Smooth muscle cell (in vitro differentiated cells): ENCODE results near the gene PSME3IP1. TPM values are rescaled to one million over a fixed set of nuclear protein-coding genes. Genes with fewer than 3 reads are reported as not detected.

Source experiments
- DNase-seq: peaks from one replicate; lab custom pipeline; 2025; ENCODE audit not compliant: unreplicated experiment; lab: John Stamatoyannopoulos, UW
- H2AFZ ChIP-seq: fragments of 200-600 bp; sonication (generic); 2 replicates; pipeline ENCODE4 v1.6.0; 2016; ENCODE audit warnings: antibody characterized with exemption, low read depth, mild to moderate bottlenecking
- H3F3A ChIP-seq: fragments of 200-600 bp; sonication (generic); 2 replicates; pipeline ENCODE4 v1.6.0; 2017; ENCODE audit warnings: antibody characterized with exemption, low read depth
- H3K27ac ChIP-seq: fragments of 200-600 bp; sonication (generic); 2 replicates; pipeline ENCODE4 v1.5.1; 2016; ENCODE audit warnings: low read depth, mild to moderate bottlenecking
- H3K27me3 ChIP-seq: fragments of 200-600 bp; sonication (generic); 2 replicates; pipeline ENCODE4 v1.6.1; 2016; ENCODE audit warnings: low read depth, mild to moderate bottlenecking
- H3K36me3 ChIP-seq: fragments of 200-600 bp; sonication (generic); 2 replicates; pipeline ENCODE4 v1.5.1; 2016; ENCODE audit warnings: low read depth
- H3K4me1 ChIP-seq: fragments of 200-600 bp; sonication (generic); 2 replicates; pipeline ENCODE4 v1.5.1; 2016; ENCODE audit warnings: low read depth
- H3K4me2 ChIP-seq: fragments of 200-600 bp; sonication (generic); 2 replicates; pipeline ENCODE4 v1.6.0; 2016; ENCODE audit warnings: mild to moderate bottlenecking
- H3K4me3 ChIP-seq: fragments of 200-600 bp; sonication (generic); 2 replicates; pipeline ENCODE4 v1.5.1; 2016; ENCODE audit warnings: mild to moderate bottlenecking
- H3K79me2 ChIP-seq: fragments of 200-600 bp; sonication (generic); 2 replicates; pipeline ENCODE4 v1.6.0; 2016; ENCODE audit warnings: low read depth, mild to moderate bottlenecking
- H3K9ac ChIP-seq: fragments of 200-600 bp; sonication (generic); 2 replicates; pipeline ENCODE4 v1.6.0; 2016; ENCODE audit warnings: low read depth
- H3K9me3 ChIP-seq: fragments of 200-600 bp; sonication (generic); replicated peaks from 2 replicates; pipeline ENCODE4 v1.5.1; 2016; ENCODE audit warnings: low read depth
- H4K20me1 ChIP-seq: fragments of 200-600 bp; sonication (generic); 2 replicates; pipeline ENCODE4 v1.6.0; 2016; ENCODE audit warnings: low read depth
- WGBS: methylation state at CpG from one replicate; pipeline ENCODE4 v1.1.7; 2016; ENCODE audit warnings: low lambda C conversion rate; 5-methylcytosine and 5-hydroxymethylcytosine counted together
- polyA plus RNA-seq: library from polyadenylated mRNA; unstranded; fragments of >200 nt; fragmentation: Nextera tagmentation; extraction: Ambion mirVana; gene quantifications from 2 replicates; pipeline ENCODE4 v1.2.1, GENCODE V29; 2016
- total RNA-seq: library from RNA; depleted of rRNA; stranded (reverse); fragments of >200 nt; gene quantifications from 2 replicates; pipeline ENCODE4 v1.2.3, GENCODE V29; 2014
- TF ChIP-seq, protein P1 (sequence below): fragments of 200-600 bp; sonication (generic); IDR thresholded peaks from 2 replicates; pipeline ENCODE4 v1.5.1; 2017; ENCODE audit warnings: borderline replicate concordance, mild to moderate bottlenecking, antibody characterized with exemption; ENCODE audit not compliant: insufficient read depth, poor library complexity, severe bottlenecking

PSME3IP1 gene
- total and polyA plus RNA-seq, 2 experiments from 2014 or later = 58.1 to 104 TPM

DNA sequence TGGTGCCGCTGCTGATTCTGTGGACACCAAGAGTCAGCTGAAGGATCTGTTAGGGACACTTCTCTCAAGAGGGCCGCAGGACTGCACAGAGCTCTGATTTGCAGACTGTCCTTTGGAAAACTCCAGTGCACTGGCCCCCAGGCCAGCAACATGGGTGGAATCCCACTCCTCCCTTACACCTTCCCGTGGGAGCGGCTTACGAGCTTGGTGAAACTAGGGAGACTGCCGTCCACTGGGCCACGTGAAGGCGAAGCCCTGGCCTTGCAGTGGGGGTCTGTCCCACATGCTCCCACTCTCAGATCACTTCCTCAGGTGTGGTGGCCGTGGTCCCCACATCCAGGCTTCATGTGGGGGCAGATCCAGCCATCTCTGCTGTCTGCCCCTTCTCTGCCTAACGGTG lies 36.4 kb downstream of the PSME3IP1 start:
- WGBS = 96% methylated on average over 10 of the region's 10 CpGs
- Histone ChIP-seq H3K4me3 (no peak overlapping the region), H3K36me3 (no peaks in the 10 kb centered on the region), H3F3A (no peaks in the 10 kb centered on the region), H3K4me1 (peaks cover 7% of the 10 kb centered on the region), H3K9ac (no peak overlapping the region), H4K20me1 (no peaks in the 10 kb centered on the region), H3K79me2 (no peaks in the 10 kb centered on the region), H3K27me3 (no peaks in the 10 kb centered on the region), H3K9me3 (no peaks in the 10 kb centered on the region), H3K27ac (no peak overlapping the region), H2AFZ (no peak overlapping the region), H3K4me2 (no peak overlapping the region)
- TF ChIP-seq, protein P1, sequence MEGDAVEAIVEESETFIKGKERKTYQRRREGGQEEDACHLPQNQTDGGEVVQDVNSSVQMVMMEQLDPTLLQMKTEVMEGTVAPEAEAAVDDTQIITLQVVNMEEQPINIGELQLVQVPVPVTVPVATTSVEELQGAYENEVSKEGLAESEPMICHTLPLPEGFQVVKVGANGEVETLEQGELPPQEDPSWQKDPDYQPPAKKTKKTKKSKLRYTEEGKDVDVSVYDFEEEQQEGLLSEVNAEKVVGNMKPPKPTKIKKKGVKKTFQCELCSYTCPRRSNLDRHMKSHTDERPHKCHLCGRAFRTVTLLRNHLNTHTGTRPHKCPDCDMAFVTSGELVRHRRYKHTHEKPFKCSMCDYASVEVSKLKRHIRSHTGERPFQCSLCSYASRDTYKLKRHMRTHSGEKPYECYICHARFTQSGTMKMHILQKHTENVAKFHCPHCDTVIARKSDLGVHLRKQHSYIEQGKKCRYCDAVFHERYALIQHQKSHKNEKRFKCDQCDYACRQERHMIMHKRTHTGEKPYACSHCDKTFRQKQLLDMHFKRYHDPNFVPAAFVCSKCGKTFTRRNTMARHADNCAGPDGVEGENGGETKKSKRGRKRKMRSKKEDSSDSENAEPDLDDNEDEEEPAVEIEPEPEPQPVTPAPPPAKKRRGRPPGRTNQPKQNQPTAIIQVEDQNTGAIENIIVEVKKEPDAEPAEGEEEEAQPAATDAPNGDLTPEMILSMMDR = no peak
- no peak for DNase-seq

DNA sequence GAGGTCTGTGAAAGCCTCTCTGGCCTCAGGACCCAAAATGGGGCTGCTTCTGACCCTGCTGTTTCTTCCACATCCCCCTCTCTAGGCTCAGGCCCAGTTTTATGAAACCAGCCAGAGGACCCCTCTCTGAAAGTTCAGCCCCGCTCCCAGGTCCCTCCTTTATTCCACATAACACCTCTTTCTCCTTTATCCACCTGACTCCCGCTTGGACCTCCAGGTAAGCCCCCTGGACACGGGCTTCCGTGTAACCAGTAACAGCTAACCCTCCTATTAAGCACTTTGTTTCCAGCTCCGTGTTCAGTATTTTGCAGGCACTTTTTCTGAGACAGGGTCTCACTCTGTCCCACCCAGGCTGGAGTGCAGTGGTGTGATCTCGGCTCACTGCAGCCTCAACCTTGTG lies 37.4 kb downstream of the PSME3IP1 start:
- Histone ChIP-seq H3K27ac (no peak overlapping the region), H2AFZ (no peak overlapping the region), H3K9ac (no peak overlapping the region), H3K4me2 (no peak overlapping the region), H4K20me1 (no peaks in the 10 kb centered on the region), H3K9me3 (no peaks in the 10 kb centered on the region), H3K4me1 (peaks cover 7% of the 10 kb centered on the region), H3K27me3 (no peaks in the 10 kb centered on the region), H3F3A (no peaks in the 10 kb centered on the region), H3K36me3 (no peaks in the 10 kb centered on the region), H3K79me2 (no peaks in the 10 kb centered on the region), H3K4me3 (no peak overlapping the region)
- no peak for DNase-seq
- TF ChIP-seq, protein P1 = no peak
- 93% methylated on average over 6 of the region's 6 CpGs for WGBS

DNA sequence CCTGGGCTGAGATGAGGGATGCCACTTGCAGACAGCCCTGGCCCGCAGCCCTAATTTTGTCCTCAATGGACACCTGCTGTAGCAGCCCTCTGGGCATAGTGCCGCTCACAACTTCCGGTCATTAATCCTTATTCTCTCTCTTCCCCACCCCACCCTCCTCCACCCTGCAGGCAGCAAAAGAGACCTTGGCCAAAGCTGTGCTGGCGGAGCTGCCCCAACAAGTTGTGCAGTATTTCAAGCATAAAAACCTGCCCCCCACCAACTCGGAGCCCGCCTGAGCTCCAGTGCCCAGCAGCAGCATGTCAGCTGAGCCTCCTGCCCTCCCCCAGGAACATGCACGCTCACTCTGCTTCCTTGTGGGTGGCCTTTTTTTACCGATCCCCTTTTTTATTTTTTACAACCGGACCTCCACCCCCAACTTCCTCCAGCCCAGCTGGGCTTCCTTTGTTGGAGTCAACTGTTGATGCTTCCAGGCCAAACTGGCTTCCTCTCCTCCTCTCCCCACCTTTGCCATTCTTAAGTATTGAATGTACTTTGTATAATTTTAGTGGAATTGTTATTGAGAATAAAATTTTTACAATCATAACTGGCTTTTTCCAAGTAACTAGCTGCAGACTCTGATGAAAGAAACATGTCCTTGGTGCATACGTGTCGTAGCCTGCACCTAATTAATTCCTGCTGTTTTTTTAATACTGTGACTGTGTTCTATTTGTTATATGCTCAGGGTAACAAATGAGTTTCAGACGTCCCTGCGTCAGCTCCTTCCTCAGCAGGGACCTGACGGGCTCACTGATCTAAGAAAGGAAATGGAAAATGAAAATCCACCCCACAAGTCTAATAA lies 38.2 kb downstream of the PSME3IP1 start:
- WGBS = 61% methylated on average over 14 of the region's 14 CpGs
- Histone ChIP-seq H3K9ac (no peak overlapping the region), H3K27ac (no peak overlapping the region)

More for the DNA sequence above, 38.2 kb downstream of the PSME3IP1 start:
- no peak for DNase-seq
- Histone ChIP-seq H3K79me2 (no peaks in the 10 kb centered on the region), H3K36me3 (no peaks in the 10 kb centered on the region), H3K9me3 (no peaks in the 10 kb centered on the region), H3K4me3 (no peak overlapping the region), H3K4me2 (no peak overlapping the region), H4K20me1 (no peaks in the 10 kb centered on the region), H3F3A (no peaks in the 10 kb centered on the region), H2AFZ (no peak overlapping the region), H3K4me1 (peaks cover 7% of the 10 kb centered on the region), H3K27me3 (no peaks in the 10 kb centered on the region)
- TF ChIP-seq, protein P1 = no peak
